ENCODE results near the gene AVL9.
"Not testable (repeated sequence)": the region's sequence is repeated elsewhere in the genome, so short reads cannot be mapped to it uniquely, and the experiment has no call there.

Gene AVL9

GRCh38 chr7:32592701-32593100, 97.4 kb downstream of the AVL9 start:
- no peak for DNase-seq

- DNase-seq: no peak
Measured at GRCh38 chr7:32594965-32595490, 99.7 kb downstream of the AVL9 start.

- not testable (repeated sequence) for DNase-seq
Measured at GRCh38 chr7:32601196-32601595, 105.9 kb downstream of the AVL9 start.

DNA sequence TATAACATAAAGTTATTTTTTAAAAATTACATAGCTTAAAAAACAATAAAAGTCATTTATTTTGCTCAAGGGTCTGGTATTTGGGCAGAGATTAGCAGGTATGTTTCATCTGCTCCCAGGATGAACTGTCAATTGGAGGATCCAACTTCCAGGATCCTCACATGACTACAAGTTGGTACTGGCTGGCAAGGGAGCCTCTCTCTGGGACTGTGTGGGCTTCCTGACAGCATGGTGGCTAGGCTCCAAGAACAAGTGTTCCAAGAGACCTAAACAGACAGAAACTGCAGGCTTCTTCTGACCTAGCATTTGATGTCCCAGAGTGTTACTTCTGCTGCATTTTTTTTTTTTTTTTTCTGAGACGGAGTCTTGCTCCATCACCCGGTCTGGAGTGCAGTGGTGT, 107.2 kb downstream of the AVL9 start:
- DNase-seq: no peak

GRCh38 chr7:32603492-32603891, 108.2 kb downstream of the AVL9 start:
- DNase-seq: not testable (repeated sequence)

DNA sequence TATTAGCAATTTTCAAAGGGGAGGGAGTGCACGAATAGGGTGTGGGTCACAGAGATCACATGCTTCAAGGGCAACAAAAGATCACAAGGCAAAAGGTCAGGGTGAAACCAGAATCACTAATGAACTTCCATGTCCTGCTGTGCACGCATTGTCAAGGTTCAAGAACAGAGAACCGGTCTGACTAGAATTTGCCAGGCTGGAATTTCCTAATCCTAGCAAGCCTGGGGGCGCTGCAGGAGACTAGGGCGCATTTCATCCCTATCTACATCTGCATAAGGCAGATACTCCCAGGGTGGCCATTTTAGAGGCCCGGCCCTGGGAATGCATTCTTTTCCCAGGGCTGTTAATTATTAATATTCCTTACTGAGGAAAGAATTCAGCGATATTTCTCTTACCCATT, 108.8 kb downstream of the AVL9 start:
- not testable (repeated sequence) for DNase-seq

GRCh38 chr7:32605032-32605431, 109.7 kb downstream of the AVL9 start:
- DNase-seq: no peak

DNA sequence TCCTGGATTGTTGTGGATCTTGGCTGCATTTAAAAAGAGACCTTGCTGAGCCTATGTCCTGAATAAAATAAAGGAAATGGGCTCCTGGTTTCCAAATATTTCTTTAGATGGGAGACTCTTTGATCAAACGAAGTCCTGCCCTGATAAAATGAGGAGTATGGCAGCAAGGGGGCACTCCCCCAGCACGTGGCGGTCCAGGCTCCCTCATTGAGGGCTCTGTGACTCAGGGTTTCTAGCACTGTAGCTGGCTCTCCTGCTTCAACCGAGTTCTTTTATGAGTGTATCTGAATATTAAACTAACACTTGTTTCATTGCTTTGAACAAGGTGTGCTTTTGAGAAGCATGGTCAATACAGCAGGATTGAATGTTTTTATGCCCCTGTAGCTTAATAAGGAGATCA, 114.2 kb downstream of the AVL9 start:
- no peak for DNase-seq

- DNase-seq: no peak
Measured at GRCh38 chr7:32611201-32612099, 116.2 kb downstream of the AVL9 start.

- DNase-seq: no peak
Measured at GRCh38 chr7:32616625-32617024, 121.3 kb downstream of the AVL9 start.

- DNase-seq: no peak
Measured at GRCh38 chr7:32618470-32618869, 123.2 kb downstream of the AVL9 start.

DNA sequence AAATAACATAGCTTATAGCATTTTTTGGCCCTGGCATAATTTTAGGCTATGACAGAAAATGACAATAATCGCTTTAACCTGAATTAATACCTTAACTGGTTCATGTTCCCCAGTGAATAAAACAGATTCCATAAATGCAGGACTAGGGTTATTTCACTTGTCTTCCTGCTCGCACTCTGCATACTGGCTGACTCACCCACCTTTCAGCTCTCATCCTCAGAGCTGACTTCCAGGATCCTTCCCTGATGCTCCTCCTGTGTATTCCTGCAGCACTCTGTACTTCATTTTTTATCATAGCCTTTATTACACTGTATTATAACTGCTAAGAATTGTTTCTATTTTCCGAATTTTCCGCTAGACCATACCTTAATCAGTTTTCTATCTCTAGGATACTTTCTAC, 123.7 kb downstream of the AVL9 start:
- DNase-seq: no peak

GRCh38 chr7:32619416-32619815, 124.1 kb downstream of the AVL9 start:
- DNase-seq: not testable (repeated sequence)

GRCh38 chr7:32631021-32631420, 135.7 kb downstream of the AVL9 start:
- no peak for DNase-seq

DNA sequence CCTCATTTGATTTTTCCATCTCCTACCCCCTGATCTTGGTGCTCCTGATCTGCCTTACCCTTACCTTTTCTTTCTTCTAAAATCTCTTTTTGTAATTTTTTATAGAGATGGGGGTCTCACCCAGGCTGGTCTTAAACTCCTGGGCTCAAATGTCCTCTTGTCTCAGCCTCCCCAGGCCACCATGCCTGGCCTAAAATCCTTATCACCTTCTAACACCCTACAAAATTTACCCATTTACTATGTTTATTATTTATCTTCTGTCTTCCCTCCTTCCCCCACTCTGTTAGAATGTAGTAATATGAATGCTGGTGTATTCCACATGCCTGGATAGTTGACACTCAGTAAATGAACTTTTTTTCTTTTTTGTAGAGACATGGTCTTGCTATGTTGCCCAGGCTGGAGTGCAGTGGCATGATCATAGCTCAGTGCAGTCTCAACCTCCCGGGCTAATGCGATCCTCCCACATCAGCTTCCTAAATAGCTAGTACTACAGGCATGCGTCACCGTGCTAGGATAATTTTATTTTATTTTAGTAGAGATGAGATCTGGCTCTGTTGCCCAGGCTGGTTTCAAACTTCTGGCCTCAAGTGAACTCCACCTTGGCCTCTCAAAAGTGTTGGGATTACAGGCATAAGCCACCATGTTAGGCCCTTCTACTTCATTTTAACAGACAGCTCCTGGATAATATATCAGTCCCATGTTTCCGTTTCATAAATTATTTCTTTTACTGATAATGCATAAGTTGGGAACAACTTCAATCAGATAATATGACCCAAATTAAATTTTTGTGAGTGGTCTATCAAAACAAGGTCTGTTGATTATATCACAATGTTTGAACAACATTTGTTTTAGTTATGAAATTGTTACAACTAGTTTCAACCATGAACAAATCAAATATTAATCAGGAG, 136.6 kb downstream of the AVL9 start:
- not testable (repeated sequence) for DNase-seq

GRCh38 chr7:32633446-32633845, 138.2 kb downstream of the AVL9 start:
- DNase-seq: not testable (repeated sequence)

DNA sequence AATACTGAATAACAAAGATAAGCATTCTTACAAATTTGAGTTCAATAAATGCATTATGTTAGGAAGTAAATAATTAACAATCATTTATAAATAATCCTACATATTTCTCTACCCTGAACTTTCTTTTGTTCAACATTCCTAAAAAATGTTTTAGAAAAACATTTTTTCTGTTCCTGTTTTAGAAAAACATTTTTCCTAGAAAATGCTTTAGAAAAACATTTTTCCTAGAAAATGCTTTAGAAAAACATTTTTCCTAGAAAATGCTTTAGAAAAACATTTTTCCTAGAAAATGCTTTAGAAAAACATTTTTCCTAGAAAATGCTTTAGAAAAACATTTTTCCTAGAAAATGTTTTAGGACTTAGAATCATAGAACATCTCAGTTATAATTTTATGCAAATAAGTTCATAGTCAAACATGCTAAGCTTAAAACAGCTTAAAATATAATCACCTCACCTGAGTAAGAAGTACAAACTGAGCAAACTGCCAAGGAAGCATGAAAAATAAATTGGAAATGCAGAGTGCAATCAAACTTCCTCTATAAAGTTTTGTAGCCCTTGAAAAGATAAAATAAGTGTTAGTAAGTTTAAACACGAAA, 139.6 kb downstream of the AVL9 start:
- DNase-seq: not testable (repeated sequence)

GRCh38 chr7:32636725-32637462, 141.6 kb downstream of the AVL9 start:
- peak in 1 of 6 experiments; percentile 1 for DNase-seq

- not testable (repeated sequence) for DNase-seq
Measured at GRCh38 chr7:32637611-32638010, 142.3 kb downstream of the AVL9 start.
